ENCODE data around the gene PNPLA3.

DNA sequence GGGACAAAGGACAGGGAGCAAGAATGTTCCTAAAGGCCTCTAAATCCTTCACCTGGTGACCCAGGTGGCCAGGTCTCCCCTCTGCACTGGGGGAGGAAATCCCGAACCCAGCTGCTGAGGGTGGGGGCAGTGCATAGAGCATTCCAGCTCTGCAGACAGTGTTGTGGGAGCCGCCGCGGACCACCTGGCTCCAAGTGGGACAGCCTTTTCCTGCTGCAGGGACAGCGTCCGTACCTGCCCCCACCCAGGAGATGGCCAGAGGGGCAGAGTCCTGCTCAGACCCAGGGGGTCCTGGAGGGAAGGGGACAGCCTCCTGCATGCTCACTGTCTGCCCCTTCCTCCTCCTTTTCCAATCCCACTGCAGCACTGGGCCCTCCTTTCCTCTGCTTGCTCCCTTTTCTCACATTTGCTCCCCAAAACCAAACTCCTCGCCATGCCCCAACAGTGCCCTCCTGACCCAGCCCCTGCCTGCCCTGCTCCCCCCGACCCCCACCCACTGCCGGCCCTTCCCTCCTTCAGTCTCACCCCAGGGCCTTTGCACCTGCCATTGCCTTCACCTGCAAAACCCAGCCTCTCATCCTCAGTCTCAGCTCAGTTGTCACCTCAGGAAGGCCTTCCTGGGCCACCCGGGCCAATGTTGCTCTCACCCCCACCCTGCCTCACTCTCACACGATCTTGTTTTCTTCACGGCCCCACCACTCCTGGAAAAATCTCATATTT is 44.6 kb upstream of the PNPLA3 start:
- TF ChIP-seq, protein P1, sequence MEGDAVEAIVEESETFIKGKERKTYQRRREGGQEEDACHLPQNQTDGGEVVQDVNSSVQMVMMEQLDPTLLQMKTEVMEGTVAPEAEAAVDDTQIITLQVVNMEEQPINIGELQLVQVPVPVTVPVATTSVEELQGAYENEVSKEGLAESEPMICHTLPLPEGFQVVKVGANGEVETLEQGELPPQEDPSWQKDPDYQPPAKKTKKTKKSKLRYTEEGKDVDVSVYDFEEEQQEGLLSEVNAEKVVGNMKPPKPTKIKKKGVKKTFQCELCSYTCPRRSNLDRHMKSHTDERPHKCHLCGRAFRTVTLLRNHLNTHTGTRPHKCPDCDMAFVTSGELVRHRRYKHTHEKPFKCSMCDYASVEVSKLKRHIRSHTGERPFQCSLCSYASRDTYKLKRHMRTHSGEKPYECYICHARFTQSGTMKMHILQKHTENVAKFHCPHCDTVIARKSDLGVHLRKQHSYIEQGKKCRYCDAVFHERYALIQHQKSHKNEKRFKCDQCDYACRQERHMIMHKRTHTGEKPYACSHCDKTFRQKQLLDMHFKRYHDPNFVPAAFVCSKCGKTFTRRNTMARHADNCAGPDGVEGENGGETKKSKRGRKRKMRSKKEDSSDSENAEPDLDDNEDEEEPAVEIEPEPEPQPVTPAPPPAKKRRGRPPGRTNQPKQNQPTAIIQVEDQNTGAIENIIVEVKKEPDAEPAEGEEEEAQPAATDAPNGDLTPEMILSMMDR (IDR thresholded peaks at IDR 0.05): no peak
- TF ChIP-seq POLR2A (IDR thresholded peaks at IDR 0.05) (no peak), POLR2AphosphoS5 (IDR thresholded peaks at IDR 0.05) (no peak)
